Measurements from ENCODE around the gene TRMT11. TPM values are rescaled to one million over a fixed set of nuclear protein-coding genes. Genes with fewer than 3 reads are reported as not detected.
"Not testable (repeated sequence)": the region's sequence is repeated elsewhere in the genome, so short reads cannot be mapped to it uniquely, and the experiment has no call there.

Gene TRMT11
- total RNA-seq, 1 experiment from 2014 or later: 28.3 TPM

- H3K36me3 ChIP-seq: peaks cover 3% of the 10 kb centered on the region
- no peak overlapping the region for H3K27ac ChIP-seq
- DNase-seq (ENCODE audit: low read depth in 1 of 2, low spot score in 2 of 2): no peak
- peaks cover 5% of the 10 kb centered on the region; the same call in 1 of the 2 replicates for H3K4me1 ChIP-seq (replicated peaks)
- no peaks in the 10 kb centered on the region for H3K27me3 ChIP-seq (replicated peaks)
- no peak overlapping the region for H3K4me3 ChIP-seq
- H3K9me3 ChIP-seq (replicated peaks): no peaks in the 10 kb centered on the region
Observed at GRCh38 chr6:126052485-126052884, 66.1 kb downstream of the TRMT11 start.

GRCh38 chr6:126054258-126054702 lies 67.9 kb downstream of the TRMT11 start:
- Histone ChIP-seq H3K9me3 (replicated peaks) (no peaks in the 10 kb centered on the region), H3K4me1 (replicated peaks) (peaks cover 5% of the 10 kb centered on the region; the same call in 1 of the 2 replicates), H3K27ac (no peak overlapping the region), H3K36me3 (no peaks in the 10 kb centered on the region; the same call in 1 of the 2 replicates), H3K4me3 (no peak overlapping the region), H3K27me3 (replicated peaks) (no peaks in the 10 kb centered on the region)
- DNase-seq (ENCODE audit: low read depth in 1 of 2, low spot score in 2 of 2): no peak

- H3K9me3 ChIP-seq (replicated peaks): no peaks in the 10 kb centered on the region
- H3K27me3 ChIP-seq (replicated peaks): no peaks in the 10 kb centered on the region
- no peak overlapping the region for H3K27ac ChIP-seq
- no peak overlapping the region for H3K4me3 ChIP-seq
- peaks cover 5% of the 10 kb centered on the region; the same call in 1 of the 2 replicates for H3K4me1 ChIP-seq (replicated peaks)
- no peak for DNase-seq (ENCODE audit: low read depth in 1 of 2, low spot score in 2 of 2)
- no peaks in the 10 kb centered on the region; the same call in 1 of the 2 replicates for H3K36me3 ChIP-seq
Observed at GRCh38 chr6:126054802-126055201, 68.5 kb downstream of the TRMT11 start.

DNA sequence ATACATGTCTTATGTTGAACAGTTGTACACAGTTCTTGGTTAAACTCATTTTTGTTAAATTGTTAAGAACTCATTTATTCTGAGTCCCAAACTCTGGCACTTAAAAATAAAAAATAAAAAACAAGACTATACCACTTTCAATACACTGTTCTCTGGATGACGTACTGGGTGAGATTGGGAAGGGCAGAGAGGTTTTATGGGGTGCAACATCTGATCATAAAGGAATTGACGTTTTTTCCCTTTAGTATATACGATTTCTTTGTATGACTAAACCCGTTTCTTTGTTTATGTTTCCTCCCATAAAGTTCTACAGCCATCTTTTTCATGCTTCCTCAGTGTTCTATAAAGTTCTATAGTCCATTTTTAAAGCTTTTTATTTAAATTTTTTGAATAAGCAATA lies 69.1 kb downstream of the TRMT11 start:
- DNase-seq (ENCODE audit: low read depth in 1 of 2, low spot score in 2 of 2): no peak
- Histone ChIP-seq H3K4me1 (replicated peaks) (peaks cover 3% of the 10 kb centered on the region; the same call in 1 of the 2 replicates), H3K36me3 (no peaks in the 10 kb centered on the region; the same call in none of the 2 replicates), H3K27me3 (replicated peaks) (no peaks in the 10 kb centered on the region), H3K4me3 (no peak overlapping the region), H3K9me3 (replicated peaks) (no peaks in the 10 kb centered on the region), H3K27ac (no peak overlapping the region)

GRCh38 chr6:126056355-126057004 lies 70.1 kb downstream of the TRMT11 start:
- DNase-seq (ENCODE audit: low read depth in 1 of 2, low spot score in 2 of 2): no peak
- Histone ChIP-seq H3K27me3 (replicated peaks) (no peaks in the 10 kb centered on the region), H3K27ac (no peak overlapping the region), H3K4me3 (no peak overlapping the region), H3K4me1 (replicated peaks) (no peaks in the 10 kb centered on the region), H3K9me3 (replicated peaks) (no peaks in the 10 kb centered on the region), H3K36me3 (no peaks in the 10 kb centered on the region; the same call in none of the 2 replicates)

- H3K4me1 ChIP-seq (replicated peaks); DNase-seq (ENCODE audit: low read depth in 1 of 2, low spot score in 2 of 2); H3K27ac ChIP-seq; H3K9me3 ChIP-seq (replicated peaks); H3K27me3 ChIP-seq (replicated peaks); H3K36me3 ChIP-seq; H3K4me3 ChIP-seq: not testable (repeated sequence)
Observed at GRCh38 chr6:126058085-126058484, 71.7 kb downstream of the TRMT11 start.

GRCh38 chr6:126060400-126060799 lies 74.1 kb downstream of the TRMT11 start:
- no peak for DNase-seq (ENCODE audit: low read depth in 1 of 2, low spot score in 2 of 2)
- H3K27ac ChIP-seq: no peak overlapping the region
- H3K36me3 ChIP-seq: no peaks in the 10 kb centered on the region; the same call in none of the 2 replicates
- H3K27me3 ChIP-seq (replicated peaks): no peaks in the 10 kb centered on the region
- no peak overlapping the region for H3K4me3 ChIP-seq
- H3K4me1 ChIP-seq (replicated peaks): peaks cover 12% of the 10 kb centered on the region
- H3K9me3 ChIP-seq (replicated peaks): no peaks in the 10 kb centered on the region

DNA sequence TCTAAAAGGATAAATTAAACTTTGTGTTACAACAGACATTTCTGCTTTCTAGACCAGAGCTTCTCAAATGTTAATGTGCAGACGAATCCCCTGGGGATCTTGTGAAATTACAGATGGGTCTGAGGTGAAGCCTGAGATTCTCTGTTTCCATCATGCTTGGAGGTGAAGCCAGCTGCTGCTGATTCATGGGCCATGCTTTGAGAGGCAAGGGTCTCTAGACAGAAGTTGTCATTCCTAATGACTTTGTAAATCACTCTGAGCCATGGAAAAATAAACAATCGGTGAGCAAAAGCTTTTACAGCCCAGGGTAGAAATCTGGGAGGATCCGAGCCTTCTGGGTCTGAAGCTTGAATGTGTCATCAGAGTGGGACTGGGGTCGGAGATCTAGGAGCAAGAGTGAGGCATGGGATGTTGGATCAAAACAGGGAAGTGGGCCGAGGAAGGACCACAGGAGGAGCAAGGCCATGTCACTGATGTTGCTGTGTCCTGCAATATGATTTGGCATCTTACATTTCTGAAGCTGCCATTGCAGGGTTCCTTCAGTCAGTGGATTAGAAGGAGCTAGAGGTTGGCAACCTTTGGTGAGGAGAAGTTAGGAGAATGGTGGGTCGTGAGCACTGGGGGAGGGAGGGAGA lies 77.3 kb downstream of the TRMT11 start:
- Histone ChIP-seq H3K36me3 (no peaks in the 10 kb centered on the region; the same call in none of the 2 replicates), H3K4me3 (no peak overlapping the region), H3K9me3 (replicated peaks) (no peaks in the 10 kb centered on the region), H3K4me1 (replicated peaks) (peaks cover 12% of the 10 kb centered on the region), H3K27me3 (replicated peaks) (no peaks in the 10 kb centered on the region), H3K27ac (no peak overlapping the region)
- DNase-seq (ENCODE audit: low read depth in 1 of 2, low spot score in 2 of 2): peak; percentile 38 to 44

DNA sequence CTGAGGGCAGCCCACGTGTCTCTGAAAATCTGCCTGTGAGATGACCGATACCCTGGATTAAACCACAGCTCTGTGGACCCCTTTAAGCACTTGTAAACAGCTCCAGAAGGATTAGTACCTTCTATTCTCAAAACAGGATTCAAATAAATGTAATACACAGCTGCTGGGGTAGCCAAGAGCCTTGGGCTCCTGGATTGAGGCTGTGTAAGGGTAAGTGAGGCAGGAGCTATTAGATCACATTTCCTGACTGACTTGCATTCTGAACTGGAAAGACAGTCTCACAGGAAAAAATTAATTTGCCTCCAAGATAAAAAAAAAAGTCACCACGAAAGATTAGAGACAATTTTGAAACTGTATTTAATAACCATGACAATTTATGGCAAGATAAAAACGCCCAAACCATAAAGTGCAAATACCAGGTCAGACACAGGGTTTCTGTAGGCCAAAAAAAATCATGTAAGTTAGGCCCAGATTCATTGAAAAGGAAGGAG lies 78.0 kb downstream of the TRMT11 start:
- peaks cover 12% of the 10 kb centered on the region for H3K4me1 ChIP-seq (replicated peaks)
- no peak for DNase-seq (ENCODE audit: low read depth in 1 of 2, low spot score in 2 of 2)
- H3K9me3 ChIP-seq (replicated peaks): no peaks in the 10 kb centered on the region
- no peaks in the 10 kb centered on the region; the same call in none of the 2 replicates for H3K36me3 ChIP-seq
- H3K27ac ChIP-seq: no peak overlapping the region
- H3K4me3 ChIP-seq: no peak overlapping the region
- H3K27me3 ChIP-seq (replicated peaks): no peaks in the 10 kb centered on the region

- Histone ChIP-seq H3K4me1 (replicated peaks) (peaks cover 12% of the 10 kb centered on the region), H3K27ac (no peak overlapping the region), H3K27me3 (replicated peaks) (no peaks in the 10 kb centered on the region), H3K9me3 (replicated peaks) (no peaks in the 10 kb centered on the region), H3K4me3 (no peak overlapping the region), H3K36me3 (no peaks in the 10 kb centered on the region; the same call in 1 of the 2 replicates)
- DNase-seq (ENCODE audit: low read depth in 1 of 2, low spot score in 2 of 2): no peak
Observed at GRCh38 chr6:126064748-126065401, 78.5 kb downstream of the TRMT11 start.

- H3K27ac ChIP-seq: no peak overlapping the region
- DNase-seq (ENCODE audit: low read depth in 1 of 2, low spot score in 2 of 2): no peak
- no peak overlapping the region for H3K4me3 ChIP-seq
Observed at GRCh38 chr6:126066053-126067048, 80.0 kb downstream of the TRMT11 start.

GRCh38 chr6:126067073-126067472 lies 80.7 kb downstream of the TRMT11 start:
- Histone ChIP-seq H3K4me3 (no peak overlapping the region), H3K27me3 (replicated peaks) (no peaks in the 10 kb centered on the region), H3K4me1 (replicated peaks) (peaks cover 12% of the 10 kb centered on the region), H3K36me3 (no peaks in the 10 kb centered on the region), H3K9me3 (replicated peaks) (no peaks in the 10 kb centered on the region), H3K27ac (no peak overlapping the region)
- no peak for DNase-seq (ENCODE audit: low read depth in 1 of 2, low spot score in 2 of 2)

More at GRCh38 chr6:126066053-126067048, 80.0 kb downstream of the TRMT11 start:
- Histone ChIP-seq H3K27me3 (replicated peaks) (no peaks in the 10 kb centered on the region), H3K9me3 (replicated peaks) (no peaks in the 10 kb centered on the region), H3K36me3 (no peaks in the 10 kb centered on the region), H3K4me1 (replicated peaks) (peaks cover 12% of the 10 kb centered on the region)

GRCh38 chr6:126069449-126069848 lies 83.1 kb downstream of the TRMT11 start:
- H3K4me1 ChIP-seq (replicated peaks): no peaks in the 10 kb centered on the region
- H3K27ac ChIP-seq: no peak overlapping the region
- no peaks in the 10 kb centered on the region for H3K9me3 ChIP-seq (replicated peaks)
- no peaks in the 10 kb centered on the region for H3K27me3 ChIP-seq (replicated peaks)
- DNase-seq (ENCODE audit: low read depth in 1 of 2, low spot score in 2 of 2): no peak
- H3K36me3 ChIP-seq: no peaks in the 10 kb centered on the region
- no peak overlapping the region for H3K4me3 ChIP-seq

Measured in SJSA1 (cell line).